GM12872 (cell line): Measurements from ENCODE around the gene GALNTL6.

Source experiments
- TF ChIP-seq, protein P1 (sequence below): IDR thresholded peaks from 3 replicates; pipeline ENCODE4 v1.5.1; 2011; ENCODE audit warnings: low read depth, mild to moderate bottlenecking, low read length, moderate library complexity; ENCODE audit not compliant: insufficient read depth

GALNTL6 gene

DNA sequence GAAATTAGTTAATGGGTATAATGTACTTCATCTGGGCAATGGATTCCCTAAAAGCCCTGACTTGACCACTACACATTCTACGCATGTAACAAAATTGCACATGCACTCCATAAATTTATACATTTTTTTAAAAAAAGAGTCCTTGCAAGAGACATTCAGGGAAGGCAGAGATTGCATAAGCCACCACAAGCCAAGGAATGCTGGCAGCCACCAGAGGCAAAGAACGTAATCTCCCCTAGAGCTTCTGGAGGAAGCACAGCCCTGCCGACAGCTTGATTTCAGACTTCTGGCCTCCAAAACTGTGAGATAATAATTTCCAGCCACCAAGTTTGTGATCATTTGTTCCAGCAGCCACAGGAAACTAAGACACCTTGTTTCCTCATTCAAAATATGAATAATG lies 1169.8 kb downstream of the GALNTL6 start:
- TF ChIP-seq, protein P1, sequence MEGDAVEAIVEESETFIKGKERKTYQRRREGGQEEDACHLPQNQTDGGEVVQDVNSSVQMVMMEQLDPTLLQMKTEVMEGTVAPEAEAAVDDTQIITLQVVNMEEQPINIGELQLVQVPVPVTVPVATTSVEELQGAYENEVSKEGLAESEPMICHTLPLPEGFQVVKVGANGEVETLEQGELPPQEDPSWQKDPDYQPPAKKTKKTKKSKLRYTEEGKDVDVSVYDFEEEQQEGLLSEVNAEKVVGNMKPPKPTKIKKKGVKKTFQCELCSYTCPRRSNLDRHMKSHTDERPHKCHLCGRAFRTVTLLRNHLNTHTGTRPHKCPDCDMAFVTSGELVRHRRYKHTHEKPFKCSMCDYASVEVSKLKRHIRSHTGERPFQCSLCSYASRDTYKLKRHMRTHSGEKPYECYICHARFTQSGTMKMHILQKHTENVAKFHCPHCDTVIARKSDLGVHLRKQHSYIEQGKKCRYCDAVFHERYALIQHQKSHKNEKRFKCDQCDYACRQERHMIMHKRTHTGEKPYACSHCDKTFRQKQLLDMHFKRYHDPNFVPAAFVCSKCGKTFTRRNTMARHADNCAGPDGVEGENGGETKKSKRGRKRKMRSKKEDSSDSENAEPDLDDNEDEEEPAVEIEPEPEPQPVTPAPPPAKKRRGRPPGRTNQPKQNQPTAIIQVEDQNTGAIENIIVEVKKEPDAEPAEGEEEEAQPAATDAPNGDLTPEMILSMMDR: no peak

DNA sequence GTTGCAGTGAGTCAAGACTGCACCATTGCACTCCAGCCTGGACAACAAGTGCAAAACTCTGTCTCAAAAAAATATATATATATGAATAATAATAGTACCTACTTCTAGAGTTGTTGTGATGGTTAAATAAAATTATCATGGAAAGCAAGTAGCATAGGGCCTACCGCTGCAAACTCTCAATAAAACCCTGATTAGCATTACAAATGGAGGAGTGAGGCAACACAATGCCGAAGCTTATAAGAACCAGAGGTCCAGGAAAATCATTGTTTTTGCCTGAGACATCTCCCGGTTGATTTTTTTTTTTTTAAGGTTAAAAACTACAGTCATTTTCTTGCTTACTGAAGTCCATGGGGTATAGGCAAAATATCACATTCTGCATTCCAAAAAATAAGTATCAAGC lies 1170.4 kb downstream of the GALNTL6 start:
- TF ChIP-seq, protein P1: no peak

DNA sequence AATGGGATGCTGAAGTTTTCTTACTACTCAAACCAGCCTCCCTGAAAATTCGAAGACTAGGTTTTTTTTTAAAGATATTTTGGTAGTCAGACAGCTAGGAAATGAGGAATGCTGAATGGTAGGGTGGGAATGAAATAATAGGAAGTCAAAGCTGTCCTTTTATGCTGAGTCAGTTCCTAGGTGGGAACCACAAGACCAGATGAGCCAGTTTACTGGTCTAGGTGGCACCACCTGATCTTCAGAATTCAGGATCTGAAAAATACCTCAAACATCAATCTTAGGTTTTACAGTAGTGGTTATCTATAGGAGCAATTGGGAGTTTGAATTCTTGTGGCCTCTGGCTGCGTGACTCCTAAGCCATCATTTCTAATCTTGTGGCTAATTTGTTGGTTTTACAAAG lies 1172.3 kb downstream of the GALNTL6 start:
- TF ChIP-seq, protein P1: no peak

DNA sequence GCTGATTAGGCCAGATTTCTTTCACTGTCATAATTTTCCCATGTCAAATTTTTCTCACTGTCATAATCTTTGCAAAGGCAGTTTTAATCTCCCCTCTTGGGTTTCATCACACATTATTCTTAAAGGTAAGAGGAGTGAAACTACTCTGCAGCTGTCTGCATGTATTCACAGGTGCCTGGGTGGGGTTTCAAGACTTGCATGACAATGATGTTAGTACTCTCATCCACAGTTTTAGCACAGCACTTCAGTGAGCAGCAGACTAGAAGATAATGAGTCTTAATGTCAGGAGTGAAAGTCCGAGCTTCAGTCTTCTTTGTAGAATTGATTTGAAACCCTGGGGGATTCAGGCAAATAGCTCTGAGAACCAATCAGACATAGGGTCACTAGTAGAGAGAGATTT lies 1172.9 kb downstream of the GALNTL6 start:
- TF ChIP-seq, protein P1: no peak

DNA sequence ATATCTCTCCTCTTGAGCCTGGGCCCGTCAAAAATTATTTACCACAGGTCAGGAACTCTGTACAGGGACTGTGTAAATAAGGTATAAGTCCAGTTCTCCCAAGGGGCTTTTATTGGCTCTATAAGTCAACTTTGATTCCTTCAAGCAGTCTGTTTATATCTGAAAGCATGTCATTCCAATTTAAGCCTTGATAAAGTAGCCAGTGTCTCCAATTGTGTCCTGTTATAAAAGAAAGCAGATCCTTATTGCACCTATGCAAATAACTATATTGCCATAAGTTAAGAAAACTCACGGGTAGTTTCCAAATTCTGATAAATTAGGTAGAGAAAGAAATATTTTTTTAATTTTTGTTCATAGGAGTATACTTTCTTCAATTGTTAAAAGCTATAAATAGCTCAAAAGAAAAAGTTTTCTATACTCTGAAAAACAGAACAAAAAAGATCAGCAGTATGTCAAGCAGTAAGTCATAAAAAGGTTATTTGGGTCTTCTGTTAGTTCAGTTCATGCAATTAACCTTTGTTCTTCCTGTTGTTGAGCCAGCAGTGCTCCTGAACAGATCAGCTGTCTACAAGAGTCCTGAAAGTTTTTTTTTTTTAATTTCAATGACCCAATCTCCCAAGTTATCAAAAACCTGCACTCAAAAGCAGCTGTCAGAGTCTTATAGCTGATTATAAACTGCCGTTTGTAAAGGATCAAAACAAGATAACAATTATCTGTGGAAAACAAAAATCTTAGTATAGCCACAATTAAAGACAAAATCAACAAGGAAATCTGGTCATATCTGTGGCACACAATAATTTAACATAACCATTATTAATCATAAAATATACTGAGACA lies 1177.0 kb downstream of the GALNTL6 start:
- TF ChIP-seq, protein P1: no peak

DNA sequence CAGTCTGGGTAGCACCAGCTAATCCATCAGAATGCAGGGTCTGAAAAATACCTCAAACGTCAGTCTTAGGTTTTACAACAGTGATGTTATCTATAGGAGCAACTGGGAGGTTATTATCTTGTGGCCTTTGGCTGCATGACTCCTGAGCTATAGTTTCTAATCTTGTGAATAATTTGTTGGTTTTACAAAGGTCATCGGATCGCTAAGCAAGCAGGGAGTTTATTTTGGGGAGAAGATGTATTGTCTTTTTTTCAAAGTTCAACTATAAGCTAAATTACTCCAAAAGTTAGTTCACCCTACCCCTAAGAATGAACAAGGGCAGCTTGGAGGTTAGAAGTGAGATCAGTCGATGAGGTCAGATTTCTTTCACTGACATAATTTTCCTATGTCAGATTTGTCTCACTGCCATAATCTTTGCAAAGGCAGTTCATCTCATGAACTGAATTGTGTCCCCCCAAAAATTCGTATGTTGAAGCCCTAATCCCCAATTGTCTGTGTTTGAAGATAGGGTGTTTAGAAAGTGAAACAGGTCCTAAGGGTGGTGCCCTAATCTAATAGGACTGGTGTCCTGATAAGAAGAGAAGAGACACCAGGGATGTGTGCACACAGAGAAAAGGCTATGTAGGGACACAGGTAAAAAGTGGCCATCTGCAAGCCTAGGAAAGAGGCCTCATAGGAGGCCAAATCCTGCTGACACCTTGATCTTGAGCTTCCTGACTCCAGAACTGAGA lies 1179.6 kb downstream of the GALNTL6 start:
- TF ChIP-seq, protein P1: no peak

DNA sequence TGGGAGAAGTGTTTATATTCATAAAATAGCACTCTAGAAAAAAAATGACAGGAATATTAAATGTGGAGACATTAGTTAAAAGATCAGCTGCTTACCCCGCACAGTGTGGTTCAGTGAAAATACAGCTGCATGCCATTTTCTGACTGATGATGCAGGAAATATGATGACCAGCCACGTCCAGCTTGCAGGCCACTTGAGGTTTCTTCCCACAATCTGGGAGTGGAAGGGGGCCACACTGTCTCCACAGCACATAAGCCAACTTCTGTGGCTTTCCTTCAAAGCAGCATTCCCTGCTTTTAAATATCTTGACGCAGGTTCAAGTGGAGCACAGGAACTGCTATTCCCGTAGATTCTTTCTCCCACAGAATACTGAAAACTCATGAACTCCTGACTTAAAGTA lies 1182.0 kb downstream of the GALNTL6 start:
- TF ChIP-seq, protein P1: no peak
